GM23338 (cell line): ENCODE measurements around the gene GTF3C2. TPM values are rescaled to one million over a fixed set of nuclear protein-coding genes. Genes with fewer than 3 reads are reported as not detected.

Experiments used
- ATAC-seq: fragments of 200-7000 bp; cut with Tn5 transposase; 3 replicates; pipeline ENCODE4 v1.9.1; 2020
- DNase-seq: peaks from one replicate; pipeline ENCODE4 v3.0.0-alpha.2; 2015; ENCODE audit warnings: low spot score
- H2AFZ ChIP-seq: fragments of 200-600 bp; sonication (generic); 2 replicates; pipeline ENCODE4 v1.8.0; 2016; ENCODE audit warnings: antibody characterized with exemption, mild to moderate bottlenecking, moderate library complexity
- H3F3A ChIP-seq: fragments of 200-600 bp; sonication (generic); replicated peaks from 2 replicates; pipeline ENCODE4 v1.8.0; 2017; ENCODE audit warnings: antibody characterized with exemption, mixed run types, low read depth
- H3K27ac ChIP-seq: fragments of 200-600 bp; sonication (generic); 2 replicates; pipeline ENCODE4 v1.6.1; 2016; ENCODE audit warnings: low read depth
- H3K27me3 ChIP-seq: fragments of 200-600 bp; sonication (generic); 2 replicates; pipeline ENCODE4 v1.8.0; 2016; ENCODE audit warnings: mild to moderate bottlenecking, mixed run types, moderate library complexity; ENCODE audit not compliant: insufficient read depth
- H3K36me3 ChIP-seq: fragments of 200-600 bp; sonication (generic); 2 replicates; pipeline ENCODE4 v1.8.0; 2016; ENCODE audit warnings: mild to moderate bottlenecking; ENCODE audit not compliant: insufficient read depth
- H3K4me1 ChIP-seq: fragments of 200-600 bp; sonication (generic); 2 replicates; pipeline ENCODE4 v1.8.0; 2016; ENCODE audit warnings: mild to moderate bottlenecking, moderate library complexity; ENCODE audit not compliant: insufficient read depth
- H3K4me2 ChIP-seq: fragments of 200-600 bp; sonication (generic); 2 replicates; pipeline ENCODE4 v1.7.1; 2017; ENCODE audit warnings: mixed run types
- H3K4me3 ChIP-seq: fragments of 200-600 bp; sonication (generic); 2 replicates; pipeline ENCODE4 v1.6.1; 2016; ENCODE audit warnings: mixed run types
- H3K79me2 ChIP-seq: fragments of 200-600 bp; sonication (generic); replicated peaks from 2 replicates; pipeline ENCODE4 v1.8.0; 2017; ENCODE audit warnings: mild to moderate bottlenecking; ENCODE audit not compliant: insufficient read depth
- H3K9me2 ChIP-seq: fragments of 200-600 bp; sonication (generic); 2 replicates; pipeline ENCODE4 v1.8.0; 2017; ENCODE audit not compliant: insufficient read depth
- H4K20me1 ChIP-seq: fragments of 200-600 bp; sonication (generic); replicated peaks from 2 replicates; pipeline ENCODE4 v1.8.0; 2017; ENCODE audit warnings: mild to moderate bottlenecking; ENCODE audit not compliant: insufficient read depth
- H3K27ac Mint-ChIP-seq: 2 replicates; pipeline ENCODE4 v1.8.0; 2020; ENCODE audit warnings: inconsistent platforms, mild to moderate bottlenecking, moderate library complexity, mixed read lengths
- H3K27me3 Mint-ChIP-seq: 3 replicates; pipeline ENCODE4 v1.8.0; 2022; ENCODE audit warnings: low read depth, mild to moderate bottlenecking, moderate library complexity, mixed read lengths, inconsistent platforms; ENCODE audit not compliant: insufficient read depth, poor library complexity
- H3K36me3 Mint-ChIP-seq: 3 replicates; pipeline ENCODE4 v1.8.0; 2021; ENCODE audit warnings: low read depth, mild to moderate bottlenecking, inconsistent platforms, moderate library complexity, mixed read lengths
- H3K4me1 Mint-ChIP-seq: 3 replicates; pipeline ENCODE4 v1.8.0; 2020; ENCODE audit warnings: mild to moderate bottlenecking, inconsistent platforms, mixed read lengths
- H3K4me3 Mint-ChIP-seq: 3 replicates; pipeline ENCODE4 v1.8.0; 2021; ENCODE audit warnings: moderate library complexity, mild to moderate bottlenecking, inconsistent platforms, mixed read lengths
- H3K9me3 Mint-ChIP-seq: 3 replicates; pipeline ENCODE4 v1.8.0; 2020; ENCODE audit warnings: moderate library complexity, mild to moderate bottlenecking, inconsistent platforms, mixed read lengths
- CREB1 ChIP-seq: fragments of 250-450 bp; sonication (Bioruptor Pico); IDR thresholded peaks from 2 replicates; pipeline ENCODE4 v1.5.0; 2020; ENCODE audit warnings: low read depth, mild to moderate bottlenecking, moderate library complexity
- EZH2 ChIP-seq: fragments of 200-600 bp; sonication (generic); IDR thresholded peaks from one replicate; pipeline ENCODE4 v1.8.0; 2017; ENCODE audit warnings: antibody characterized with exemption, mild to moderate bottlenecking, low read depth; ENCODE audit not compliant: unreplicated experiment
- EZH2phosphoT487 ChIP-seq: fragments of 200-600 bp; sonication (generic); IDR thresholded peaks from one replicate; pipeline ENCODE4 v1.8.1; 2018; ENCODE audit warnings: antibody characterized with exemption; ENCODE audit not compliant: unreplicated experiment
- NANOG ChIP-seq: IDR thresholded peaks from 2 replicates; pipeline ENCODE4 v1.6.1; 2016; ENCODE audit warnings: antibody characterized with exemption, borderline replicate concordance
- POLR2AphosphoS5 ChIP-seq: IDR thresholded peaks from 2 replicates; pipeline ENCODE4 v1.6.1; 2016; ENCODE audit warnings: antibody characterized with exemption, low read depth
- STAT1 ChIP-seq: IDR thresholded peaks from one replicate; pipeline ENCODE4 v1.6.1; 2016; ENCODE audit warnings: antibody characterized with exemption; ENCODE audit not compliant: unreplicated experiment
- ZNF114 ChIP-seq: fragments of 250-450 bp; sonication (Bioruptor Pico); IDR thresholded peaks from 2 replicates; pipeline ENCODE4 v1.5.0; 2020; ENCODE audit warnings: mild to moderate bottlenecking, moderate library complexity
- ZNF331 ChIP-seq: fragments of 250-450 bp; sonication (Bioruptor Pico); IDR thresholded peaks from 2 replicates; pipeline ENCODE4 v1.5.0; 2020; ENCODE audit warnings: low read depth, mild to moderate bottlenecking, moderate library complexity
- polyA plus RNA-seq: library from polyadenylated mRNA; unstranded; fragments of >200 nt; fragmentation: Nextera tagmentation; extraction: Ambion mirVana; gene quantifications from 2 replicates; pipeline ENCODE4 v1.2.1, GENCODE V29; 2016
- total RNA-seq: library from RNA; depleted of rRNA; stranded (reverse); fragments of >200 nt; shearing (Covaris generic); gene quantifications from 2 replicates; pipeline ENCODE4 v1.2.3, GENCODE V29; 2014
- TF ChIP-seq, protein P1 (sequence below): fragments of 250-450 bp; sonication (Bioruptor Pico); IDR thresholded peaks from 2 replicates; pipeline ENCODE4 v1.5.0; 2020; ENCODE audit warnings: mild to moderate bottlenecking, moderate library complexity
- TF ChIP-seq, protein P2 (sequence below): IDR thresholded peaks from 2 replicates; pipeline ENCODE4 v1.6.1; 2016; ENCODE audit warnings: antibody characterized with exemption
- TF ChIP-seq, protein P3 (sequence below), 2 experiments: fragments of 200-600 bp in 1 of 2; sonication (generic) in 1 of 2; conservative IDR thresholded peaks; 2 replicates each; pipeline versions ENCODE4 v1.5.1 to v1.6.1; 2016 to 2017; ENCODE audit warnings: antibody characterized with exemption in 2 of 2, low read depth in 2 of 2, mild to moderate bottlenecking in 2 of 2, moderate library complexity in 1 of 2

GTF3C2 gene
- total and polyA plus RNA-seq, 2 experiments from 2014 or later, result 69.1 to 118 TPM

DNA sequence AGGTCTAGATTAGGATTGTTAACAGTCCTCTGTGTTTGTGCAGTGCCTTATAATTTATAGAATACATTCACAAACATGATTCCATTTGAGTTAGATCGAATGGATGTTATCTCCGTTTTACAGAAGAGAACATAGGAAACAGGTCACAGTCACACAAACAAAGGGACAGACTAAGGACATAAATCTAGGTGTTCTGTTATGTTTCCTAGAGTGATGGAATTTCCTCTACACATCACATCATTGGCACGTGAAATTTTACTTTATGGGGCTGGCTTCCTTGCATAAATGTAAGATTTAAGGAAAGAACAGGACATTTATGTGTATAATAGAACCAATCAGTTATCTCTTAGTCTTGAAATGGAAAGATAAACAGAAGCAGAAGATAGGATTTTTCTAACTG is 68.0 kb downstream of the GTF3C2 start:
- H3K27ac Mint-ChIP-seq, result no peak overlapping the region
- Histone ChIP-seq H3K9me2 (peaks cover 4% of the 10 kb centered on the region; the same call in 1 of the 2 replicates), H3K4me3 (no peak overlapping the region), H3F3A (peaks cover 4% of the 10 kb centered on the region; the same call in 1 of the 2 replicates), H3K27me3 (no peaks in the 10 kb centered on the region), H3K4me2 (no peak overlapping the region), H3K4me1 (peaks cover 15% of the 10 kb centered on the region), H2AFZ (no peak overlapping the region), H3K27ac (no peak overlapping the region), H3K79me2 (no peaks in the 10 kb centered on the region), H3K36me3 (no peaks in the 10 kb centered on the region), H4K20me1 (no peaks in the 10 kb centered on the region)
- no peaks in the 10 kb centered on the region for H3K9me3 Mint-ChIP-seq
- peaks cover 31% of the 10 kb centered on the region for H3K4me1 Mint-ChIP-seq
- peaks cover 2% of the 10 kb centered on the region for H3K27me3 Mint-ChIP-seq
- H3K36me3 Mint-ChIP-seq, result no peaks in the 10 kb centered on the region
- DNase-seq (no peak), ATAC-seq (no peak)
- TF ChIP-seq CREB1, result no peak
- TF ChIP-seq NANOG, result no peak
- no peak for TF ChIP-seq ZNF114 (CRISPR knock-in tag)
- no peak for TF ChIP-seq EZH2phosphoT487
- TF ChIP-seq, protein P1, sequence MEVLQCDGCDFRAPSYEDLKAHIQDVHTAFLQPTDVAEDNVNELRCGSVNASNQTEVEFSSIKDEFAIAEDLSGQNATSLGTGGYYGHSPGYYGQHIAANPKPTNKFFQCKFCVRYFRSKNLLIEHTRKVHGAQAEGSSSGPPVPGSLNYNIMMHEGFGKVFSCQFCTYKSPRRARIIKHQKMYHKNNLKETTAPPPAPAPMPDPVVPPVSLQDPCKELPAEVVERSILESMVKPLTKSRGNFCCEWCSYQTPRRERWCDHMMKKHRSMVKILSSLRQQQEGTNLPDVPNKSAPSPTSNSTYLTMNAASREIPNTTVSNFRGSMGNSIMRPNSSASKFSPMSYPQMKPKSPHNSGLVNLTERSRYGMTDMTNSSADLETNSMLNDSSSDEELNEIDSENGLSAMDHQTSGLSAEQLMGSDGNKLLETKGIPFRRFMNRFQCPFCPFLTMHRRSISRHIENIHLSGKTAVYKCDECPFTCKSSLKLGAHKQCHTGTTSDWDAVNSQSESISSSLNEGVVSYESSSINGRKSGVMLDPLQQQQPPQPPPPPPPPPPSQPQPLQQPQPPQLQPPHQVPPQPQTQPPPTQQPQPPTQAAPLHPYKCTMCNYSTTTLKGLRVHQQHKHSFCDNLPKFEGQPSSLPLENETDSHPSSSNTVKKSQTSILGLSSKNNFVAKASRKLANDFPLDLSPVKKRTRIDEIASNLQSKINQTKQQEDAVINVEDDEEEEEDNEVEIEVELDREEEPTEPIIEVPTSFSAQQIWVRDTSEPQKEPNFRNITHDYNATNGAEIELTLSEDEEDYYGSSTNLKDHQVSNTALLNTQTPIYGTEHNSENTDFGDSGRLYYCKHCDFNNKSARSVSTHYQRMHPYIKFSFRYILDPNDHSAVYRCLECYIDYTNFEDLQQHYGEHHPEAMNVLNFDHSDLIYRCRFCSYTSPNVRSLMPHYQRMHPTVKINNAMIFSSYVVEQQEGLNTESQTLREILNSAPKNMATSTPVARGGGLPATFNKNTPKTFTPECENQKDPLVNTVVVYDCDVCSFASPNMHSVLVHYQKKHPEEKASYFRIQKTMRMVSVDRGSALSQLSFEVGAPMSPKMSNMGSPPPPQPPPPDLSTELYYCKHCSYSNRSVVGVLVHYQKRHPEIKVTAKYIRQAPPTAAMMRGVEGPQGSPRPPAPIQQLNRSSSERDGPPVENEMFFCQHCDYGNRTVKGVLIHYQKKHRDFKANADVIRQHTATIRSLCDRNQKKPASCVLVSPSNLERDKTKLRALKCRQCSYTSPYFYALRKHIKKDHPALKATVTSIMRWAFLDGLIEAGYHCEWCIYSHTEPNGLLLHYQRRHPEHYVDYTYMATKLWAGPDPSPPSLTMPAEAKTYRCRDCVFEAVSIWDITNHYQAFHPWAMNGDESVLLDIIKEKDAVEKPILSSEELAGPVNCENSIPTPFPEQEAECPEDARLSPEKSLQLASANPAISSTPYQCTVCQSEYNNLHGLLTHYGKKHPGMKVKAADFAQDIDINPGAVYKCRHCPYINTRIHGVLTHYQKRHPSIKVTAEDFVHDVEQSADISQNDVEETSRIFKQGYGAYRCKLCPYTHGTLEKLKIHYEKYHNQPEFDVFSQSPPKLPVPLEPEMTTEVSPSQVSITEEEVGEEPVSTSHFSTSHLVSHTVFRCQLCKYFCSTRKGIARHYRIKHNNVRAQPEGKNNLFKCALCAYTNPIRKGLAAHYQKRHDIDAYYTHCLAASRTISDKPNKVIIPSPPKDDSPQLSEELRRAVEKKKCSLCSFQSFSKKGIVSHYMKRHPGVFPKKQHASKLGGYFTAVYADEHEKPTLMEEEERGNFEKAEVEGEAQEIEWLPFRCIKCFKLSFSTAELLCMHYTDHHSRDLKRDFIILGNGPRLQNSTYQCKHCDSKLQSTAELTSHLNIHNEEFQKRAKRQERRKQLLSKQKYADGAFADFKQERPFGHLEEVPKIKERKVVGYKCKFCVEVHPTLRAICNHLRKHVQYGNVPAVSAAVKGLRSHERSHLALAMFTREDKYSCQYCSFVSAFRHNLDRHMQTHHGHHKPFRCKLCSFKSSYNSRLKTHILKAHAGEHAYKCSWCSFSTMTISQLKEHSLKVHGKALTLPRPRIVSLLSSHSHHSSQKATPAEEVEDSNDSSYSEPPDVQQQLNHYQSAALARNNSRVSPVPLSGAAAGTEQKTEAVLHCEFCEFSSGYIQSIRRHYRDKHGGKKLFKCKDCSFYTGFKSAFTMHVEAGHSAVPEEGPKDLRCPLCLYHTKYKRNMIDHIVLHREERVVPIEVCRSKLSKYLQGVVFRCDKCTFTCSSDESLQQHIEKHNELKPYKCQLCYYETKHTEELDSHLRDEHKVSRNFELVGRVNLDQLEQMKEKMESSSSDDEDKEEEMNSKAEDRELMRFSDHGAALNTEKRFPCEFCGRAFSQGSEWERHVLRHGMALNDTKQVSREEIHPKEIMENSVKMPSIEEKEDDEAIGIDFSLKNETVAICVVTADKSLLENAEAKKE (CRISPR knock-in tag), result no peak
- TF ChIP-seq EZH2, result no peak
- TF ChIP-seq STAT1, result no peak
- TF ChIP-seq, protein P2, sequence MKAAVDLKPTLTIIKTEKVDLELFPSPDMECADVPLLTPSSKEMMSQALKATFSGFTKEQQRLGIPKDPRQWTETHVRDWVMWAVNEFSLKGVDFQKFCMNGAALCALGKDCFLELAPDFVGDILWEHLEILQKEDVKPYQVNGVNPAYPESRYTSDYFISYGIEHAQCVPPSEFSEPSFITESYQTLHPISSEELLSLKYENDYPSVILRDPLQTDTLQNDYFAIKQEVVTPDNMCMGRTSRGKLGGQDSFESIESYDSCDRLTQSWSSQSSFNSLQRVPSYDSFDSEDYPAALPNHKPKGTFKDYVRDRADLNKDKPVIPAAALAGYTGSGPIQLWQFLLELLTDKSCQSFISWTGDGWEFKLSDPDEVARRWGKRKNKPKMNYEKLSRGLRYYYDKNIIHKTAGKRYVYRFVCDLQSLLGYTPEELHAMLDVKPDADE, result no peak
- TF ChIP-seq POLR2AphosphoS5, result no peak
- TF ChIP-seq, protein P3, sequence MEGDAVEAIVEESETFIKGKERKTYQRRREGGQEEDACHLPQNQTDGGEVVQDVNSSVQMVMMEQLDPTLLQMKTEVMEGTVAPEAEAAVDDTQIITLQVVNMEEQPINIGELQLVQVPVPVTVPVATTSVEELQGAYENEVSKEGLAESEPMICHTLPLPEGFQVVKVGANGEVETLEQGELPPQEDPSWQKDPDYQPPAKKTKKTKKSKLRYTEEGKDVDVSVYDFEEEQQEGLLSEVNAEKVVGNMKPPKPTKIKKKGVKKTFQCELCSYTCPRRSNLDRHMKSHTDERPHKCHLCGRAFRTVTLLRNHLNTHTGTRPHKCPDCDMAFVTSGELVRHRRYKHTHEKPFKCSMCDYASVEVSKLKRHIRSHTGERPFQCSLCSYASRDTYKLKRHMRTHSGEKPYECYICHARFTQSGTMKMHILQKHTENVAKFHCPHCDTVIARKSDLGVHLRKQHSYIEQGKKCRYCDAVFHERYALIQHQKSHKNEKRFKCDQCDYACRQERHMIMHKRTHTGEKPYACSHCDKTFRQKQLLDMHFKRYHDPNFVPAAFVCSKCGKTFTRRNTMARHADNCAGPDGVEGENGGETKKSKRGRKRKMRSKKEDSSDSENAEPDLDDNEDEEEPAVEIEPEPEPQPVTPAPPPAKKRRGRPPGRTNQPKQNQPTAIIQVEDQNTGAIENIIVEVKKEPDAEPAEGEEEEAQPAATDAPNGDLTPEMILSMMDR (conservative IDR thresholded peaks at IDR 0.05; ENCODE audit: low read depth in 2 of 2), result no peak
- no peak for TF ChIP-seq ZNF331 (CRISPR knock-in tag)
- no peak overlapping the region for H3K4me3 Mint-ChIP-seq
